B cell (primary cell): ENCODE measurements around the gene EVA1A. TPM values are rescaled to one million over a fixed set of nuclear protein-coding genes. Genes with fewer than 3 reads are reported as not detected.
A peak's percentile ranks its signal among the peaks of the same experiment; 100 is the strongest.

ENCODE experiments used
- ATAC-seq: fragments of 200-7000 bp; cut with Tn5 transposase; one replicate; pipeline ENCODE4 v1.10.0; 2021; ENCODE audit warnings: low read depth, mild to moderate bottlenecking, moderate number of reproducible peaks, moderate library complexity
- CTCF ChIA-PET: fragments of 350-600 bp; sonication (Branson Sonifier 250); formaldehyde crosslinking; loops from one replicate; lab custom pipeline; 2021; ENCODE audit warnings: antibody characterized with exemption, inconsistent platforms; lab: Charles Lee
- POLR2A ChIA-PET: fragments of 350-600 bp; sonication (Branson Sonifier 250); formaldehyde crosslinking; loops from one replicate; lab custom pipeline; 2021; ENCODE audit warnings: antibody characterized with exemption; lab: Charles Lee
- DNase-seq: peaks from one replicate; pipeline ENCODE4 v3.0.0; 2013
- H2AFZ ChIP-seq: 2 replicates; pipeline ENCODE4 v1.6.1; 2012; ENCODE audit warnings: mild to moderate bottlenecking, low read depth, low read length; ENCODE audit not compliant: insufficient read depth, poor library complexity, severe bottlenecking
- H3K27ac ChIP-seq, 2 donors: 1 replicate in 1 of 2; 2 replicates in 1 of 2; pipeline ENCODE4 v1.5.1; 2012 to 2013; ENCODE audit warnings: low read length in 2 of 2, mild to moderate bottlenecking in 2 of 2, moderate library complexity in 1 of 2
- H3K27me3 ChIP-seq, 4 experiments: fragments of 200-600 bp in 1 of 4; sonication (generic) in 1 of 4; replicated peaks in 1 of 4; 1 replicate in 2 of 4; 2 replicates in 2 of 4; pipeline versions ENCODE4 v1.6.1 to v1.7.0; 2013 to 2016; ENCODE audit warnings: low read length in 3 of 4, mild to moderate bottlenecking in 2 of 4, mixed read lengths in 1 of 4, moderate library complexity in 1 of 4; ENCODE audit not compliant: insufficient read depth in 4 of 4, control insufficient read depth in 3 of 4; ENCODE audit errors: control extremely low read depth in 1 of 4
- H3K36me3 ChIP-seq, 2 experiments: replicated peaks in 1 of 2; 1 replicate in 1 of 2; 2 replicates in 1 of 2; pipeline versions ENCODE4 v1.6.1 to v1.7.1; 2013; ENCODE audit warnings: low read length in 1 of 2; ENCODE audit not compliant: insufficient read depth in 2 of 2, control insufficient read depth in 1 of 2; ENCODE audit errors: control extremely low read depth in 1 of 2, extremely low read depth in 1 of 2
- H3K4me1 ChIP-seq, 2 donors: fragments of 200-600 bp in 1 of 2; sonication (generic) in 1 of 2; 1 replicate in 1 of 2; 2 replicates in 1 of 2; pipeline versions ENCODE4 v1.5.1 to v1.6.1; 2013 to 2017; ENCODE audit warnings: low read length in 2 of 2; ENCODE audit not compliant: control insufficient read depth in 2 of 2, insufficient read depth in 2 of 2
- H3K4me2 ChIP-seq: replicated peaks from 2 replicates; pipeline ENCODE3; 2012; ENCODE audit warnings: mild to moderate bottlenecking, low read depth, low read length; ENCODE audit not compliant: poor library complexity, severe bottlenecking
- H3K4me3 ChIP-seq, 5 experiments: fragments of 200-600 bp in 1 of 5; sonication (generic) in 1 of 5; 1 replicate in 3 of 5; 2 replicates in 2 of 5; pipeline versions ENCODE4 v1.5.1 to v1.7.0; 2011 to 2016; ENCODE audit warnings: low read length in 4 of 5, mild to moderate bottlenecking in 4 of 5, low read depth in 2 of 5, control low read depth in 1 of 5, moderate library complexity in 1 of 5; ENCODE audit not compliant: insufficient read depth in 1 of 5; ENCODE audit errors: control extremely low read depth in 1 of 5, extremely low read depth in 1 of 5
- H3K79me2 ChIP-seq: fragments of 200-600 bp; sonication (generic); one replicate; pipeline ENCODE4 v1.6.0; 2016; ENCODE audit warnings: low read length; ENCODE audit not compliant: control insufficient read depth, insufficient read depth
- H3K9ac ChIP-seq: fragments of 200-600 bp; sonication (generic); 2 replicates; pipeline ENCODE4 v1.6.1; 2017; ENCODE audit warnings: mild to moderate bottlenecking, low read length, moderate library complexity
- H3K9me3 ChIP-seq, 3 donors: one replicate each; pipeline versions ENCODE4 v1.6.1 to v1.7.1; 2013; ENCODE audit warnings: low read length in 2 of 3; ENCODE audit not compliant: control insufficient read depth in 2 of 3, insufficient read depth in 1 of 3; ENCODE audit errors: control extremely low read depth in 1 of 3
- H4K20me1 ChIP-seq: 2 replicates; pipeline ENCODE4 v1.6.0; 2012; ENCODE audit warnings: mild to moderate bottlenecking, low read length; ENCODE audit not compliant: insufficient read depth, control insufficient read depth, poor library complexity, severe bottlenecking
- H3K27ac Mint-ChIP-seq: one replicate; pipeline ENCODE4 v1.8.0; 2021; ENCODE audit warnings: mixed read lengths
- H3K27me3 Mint-ChIP-seq: one replicate; pipeline ENCODE4 v1.8.0; 2021; ENCODE audit warnings: mixed read lengths
- H3K4me1 Mint-ChIP-seq: one replicate; pipeline ENCODE4 v1.8.0; 2021; ENCODE audit warnings: mixed read lengths
- H3K4me3 Mint-ChIP-seq: one replicate; pipeline ENCODE4 v1.8.0; 2021; ENCODE audit warnings: mixed read lengths
- H3K9me3 Mint-ChIP-seq: one replicate; pipeline ENCODE4 v1.8.0; 2022; ENCODE audit warnings: mixed read lengths; ENCODE audit not compliant: insufficient read depth
- EZH2 ChIP-seq: IDR thresholded peaks from 2 replicates; pipeline ENCODE4 v1.6.1; 2012; ENCODE audit warnings: borderline replicate concordance, low read depth, mild to moderate bottlenecking, moderate library complexity, low read length; ENCODE audit not compliant: insufficient read depth, poor library complexity, severe bottlenecking
- WGBS: methylation state at CpG from one replicate; pipeline ENCODE4 v1.1.5; 2013; ENCODE audit warnings: missing lambda C conversion rate; ENCODE audit not compliant: insufficient coverage; 5-methylcytosine and 5-hydroxymethylcytosine counted together
- intact Hi-C: fragments of 100-400 bp; cut with micrococcal nuclease; formaldehyde crosslinking; loops from one replicate; pipeline ENCODE4 v1.10.0; 2022
- polyA minus RNA-seq: library from RNA; depleted of rRNA, polyadenylated mRNA; stranded (reverse); fragments of >200 nt; gene quantifications from 2 replicates; pipeline ENCODE4 v1.2.3, GENCODE V29; 2012
- polyA plus RNA-seq: library from polyadenylated mRNA; depleted of rRNA; stranded (reverse); fragments of >200 nt; gene quantifications from 2 replicates; pipeline ENCODE4 v1.2.3, GENCODE V29; 2012
- total RNA-seq, 2 donors: library from RNA; stranded (reverse); fragments of 120-200 nt in 1 of 2; gene quantifications; 1 replicate in 1 of 2; 2 replicates in 1 of 2; pipeline versions ENCODE4 v1.2.3 to v1.2.4, GENCODE V29; 2013 to 2022
- TF ChIP-seq, protein P1 (sequence below): fragments of 200-600 bp; IDR thresholded peaks from one replicate; pipeline ENCODE4 v1.8.0; 2022; ENCODE audit warnings: antibody characterized with exemption, mild to moderate bottlenecking

EVA1A gene, protein sequence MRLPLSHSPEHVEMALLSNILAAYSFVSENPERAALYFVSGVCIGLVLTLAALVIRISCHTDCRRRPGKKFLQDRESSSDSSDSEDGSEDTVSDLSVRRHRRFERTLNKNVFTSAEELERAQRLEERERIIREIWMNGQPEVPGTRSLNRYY
- total RNA-seq = not detected in 2 replicates
- 0.19 TPM for total RNA-seq (2013)
- not detected in 2 replicates for polyA plus RNA-seq
- not detected in 2 replicates for polyA minus RNA-seq

DNA sequence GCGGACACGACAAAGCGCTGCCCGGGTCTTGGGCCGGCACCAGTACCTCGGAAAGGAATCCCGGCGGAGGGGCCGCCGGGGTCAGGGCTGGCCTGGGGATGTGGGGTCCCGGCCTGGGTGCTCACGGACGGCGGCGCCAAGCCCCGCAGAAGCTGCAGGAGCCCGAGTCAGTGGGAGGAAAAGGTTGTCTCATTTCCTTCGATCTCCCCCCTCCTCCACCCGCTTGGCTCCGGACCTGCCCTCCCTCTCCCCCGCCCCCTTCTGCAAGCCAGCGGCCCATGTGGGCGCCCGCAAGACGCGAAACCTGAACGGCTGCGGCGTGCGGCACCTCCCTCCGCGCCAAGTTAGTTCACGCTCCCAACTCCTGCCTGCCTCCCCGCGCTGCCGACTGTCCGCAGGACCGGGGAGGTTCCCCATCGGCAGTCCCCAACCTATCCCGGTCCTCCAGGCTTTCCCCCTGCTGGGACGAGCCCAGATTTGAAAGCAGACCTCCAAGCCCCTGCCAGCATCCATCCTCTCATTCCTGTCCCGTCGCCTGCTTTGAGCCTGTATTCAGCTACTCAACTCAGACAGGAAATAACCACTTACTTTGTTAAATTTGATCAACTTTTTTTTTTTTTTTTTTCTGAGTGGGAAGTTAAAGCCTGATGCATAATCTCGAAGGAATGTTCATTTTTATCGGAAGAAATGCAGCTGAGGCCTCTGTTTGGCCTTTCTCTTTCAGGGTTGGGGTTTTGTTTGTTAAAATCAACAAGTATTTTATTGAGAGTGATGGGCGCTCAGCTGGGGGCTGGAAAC, at the start of gene EVA1A:
Gene EVA1A (minus strand): TSS at position 172 of the 798 bp plus-strand sequence. CDS start 42,799 bp downstream, outside the sequence.
- H3K4me3 Mint-ChIP-seq = peak within 1 kb of the TSS; percentile 83
- no peak for DNase-seq
- H2AFZ ChIP-seq = peak within 1 kb of the TSS; percentile 35

More for the DNA sequence above, at the start of gene EVA1A:
- intact Hi-C loops = no loop called here
- WGBS = 6% methylated on average over 35 of the region's 46 CpGs
- Histone ChIP-seq H3K79me2 (no peaks in the 10 kb centered on the region), H3K27me3 (peaks cover 0 to 42% (median 13%) of the 10 kb centered on the region in 4 experiments), H3K4me3 (peak within 1 kb of the TSS in 2 of 5 experiments; percentile 8 to 21), H3K9me3 (no peaks in the 10 kb centered on the region), H3K4me2 (peak within 1 kb of the TSS; percentile 62), H3K4me1 (peaks cover 5 to 14% of the 10 kb centered on the region in 2 donors), H4K20me1 (no peaks in the 10 kb centered on the region), H3K27ac (no peak within 1 kb of the TSS), H3K9ac (no peak within 1 kb of the TSS), H3K36me3 (no peaks in the 10 kb centered on the region)
- H3K4me1 Mint-ChIP-seq = peaks cover 15% of the 10 kb centered on the region
- H3K27ac Mint-ChIP-seq = no peak within 1 kb of the TSS
- ChIA-PET CTCF (interaction anchor here (0.6 to 0.7 kb wide), 3 partner anchors 38 to 408 kb away, joined by 3 read pairs; no protein-coding TSS in a partner anchor), POLR2A (no interaction called here)
- no peak for TF ChIP-seq EZH2
- TF ChIP-seq, protein P1, sequence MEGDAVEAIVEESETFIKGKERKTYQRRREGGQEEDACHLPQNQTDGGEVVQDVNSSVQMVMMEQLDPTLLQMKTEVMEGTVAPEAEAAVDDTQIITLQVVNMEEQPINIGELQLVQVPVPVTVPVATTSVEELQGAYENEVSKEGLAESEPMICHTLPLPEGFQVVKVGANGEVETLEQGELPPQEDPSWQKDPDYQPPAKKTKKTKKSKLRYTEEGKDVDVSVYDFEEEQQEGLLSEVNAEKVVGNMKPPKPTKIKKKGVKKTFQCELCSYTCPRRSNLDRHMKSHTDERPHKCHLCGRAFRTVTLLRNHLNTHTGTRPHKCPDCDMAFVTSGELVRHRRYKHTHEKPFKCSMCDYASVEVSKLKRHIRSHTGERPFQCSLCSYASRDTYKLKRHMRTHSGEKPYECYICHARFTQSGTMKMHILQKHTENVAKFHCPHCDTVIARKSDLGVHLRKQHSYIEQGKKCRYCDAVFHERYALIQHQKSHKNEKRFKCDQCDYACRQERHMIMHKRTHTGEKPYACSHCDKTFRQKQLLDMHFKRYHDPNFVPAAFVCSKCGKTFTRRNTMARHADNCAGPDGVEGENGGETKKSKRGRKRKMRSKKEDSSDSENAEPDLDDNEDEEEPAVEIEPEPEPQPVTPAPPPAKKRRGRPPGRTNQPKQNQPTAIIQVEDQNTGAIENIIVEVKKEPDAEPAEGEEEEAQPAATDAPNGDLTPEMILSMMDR = no peak
- ATAC-seq = no peak
- no peaks in the 10 kb centered on the region for H3K9me3 Mint-ChIP-seq
- H3K27me3 Mint-ChIP-seq = peaks cover 62% of the 10 kb centered on the region
